ENCODE measurements around the gene PCDH15. TPM values are rescaled to one million over a fixed set of nuclear protein-coding genes. Genes with fewer than 3 reads are reported as not detected.

PCDH15 gene
- polyA plus RNA-seq, 1 donor: 1.0 TPM

- no peak for DNase-seq
Observed at GRCh38 chr10:54363390-54363789, 437.6 kb downstream of the PCDH15 start.

GRCh38 chr10:54342058-54342457 is 459.0 kb downstream of the PCDH15 start:
- DNase-seq: no peak

GRCh38 chr10:54335296-54335695 is 465.7 kb downstream of the PCDH15 start:
- no peak for DNase-seq

DNA sequence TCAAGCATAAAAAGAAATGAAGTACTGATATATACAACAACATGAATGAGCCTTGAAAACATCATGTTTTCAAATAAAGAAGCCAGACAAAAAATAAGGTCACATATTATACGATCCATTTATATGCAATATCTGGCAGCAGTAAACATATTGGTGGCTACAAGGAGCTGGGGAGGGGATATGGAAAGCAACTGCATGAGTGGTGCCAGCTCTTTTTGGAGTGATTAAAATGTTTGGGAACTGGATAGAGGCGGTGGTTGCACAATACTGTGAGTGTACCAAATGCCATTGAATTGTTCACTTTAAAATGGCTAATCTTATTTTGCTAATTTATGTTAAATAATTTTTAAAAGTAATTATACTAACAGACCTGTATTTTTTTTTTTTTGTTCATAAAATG is 481.7 kb downstream of the PCDH15 start:
- no peak for DNase-seq

- DNase-seq: no peak
Observed at GRCh38 chr10:54318470-54318869, 482.6 kb downstream of the PCDH15 start.

- DNase-seq: no peak
Observed at GRCh38 chr10:54314430-54314829, 486.6 kb downstream of the PCDH15 start.

GRCh38 chr10:54284526-54285193 is 516.4 kb downstream of the PCDH15 start:
- DNase-seq: no peak

- no peak for DNase-seq
Observed at GRCh38 chr10:54282012-54282411, 519.0 kb downstream of the PCDH15 start.

- DNase-seq: no peak
Observed at GRCh38 chr10:54266395-54266794, 534.6 kb downstream of the PCDH15 start.

GRCh38 chr10:54262726-54263125 is 538.3 kb downstream of the PCDH15 start:
- DNase-seq: no peak

DNA sequence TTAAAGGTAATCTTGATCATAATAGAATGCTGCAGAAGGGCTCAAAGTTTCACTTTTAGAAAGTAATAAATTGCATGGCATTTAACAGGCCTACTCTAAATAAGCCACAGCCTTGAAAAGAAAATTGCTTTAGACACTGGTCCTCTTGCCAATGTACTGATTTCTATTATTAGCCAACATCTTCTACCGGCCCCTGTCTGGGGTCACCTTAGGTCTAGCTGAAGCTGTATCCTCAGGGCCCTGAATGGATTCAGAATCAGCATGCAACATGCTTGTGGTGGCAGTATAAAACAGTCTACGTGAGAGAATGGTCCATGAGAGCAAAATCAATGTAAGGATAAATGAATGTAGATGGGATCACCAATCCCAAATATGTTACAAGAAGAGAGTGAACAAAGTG is 541.9 kb downstream of the PCDH15 start:
- no peak for DNase-seq

DNA sequence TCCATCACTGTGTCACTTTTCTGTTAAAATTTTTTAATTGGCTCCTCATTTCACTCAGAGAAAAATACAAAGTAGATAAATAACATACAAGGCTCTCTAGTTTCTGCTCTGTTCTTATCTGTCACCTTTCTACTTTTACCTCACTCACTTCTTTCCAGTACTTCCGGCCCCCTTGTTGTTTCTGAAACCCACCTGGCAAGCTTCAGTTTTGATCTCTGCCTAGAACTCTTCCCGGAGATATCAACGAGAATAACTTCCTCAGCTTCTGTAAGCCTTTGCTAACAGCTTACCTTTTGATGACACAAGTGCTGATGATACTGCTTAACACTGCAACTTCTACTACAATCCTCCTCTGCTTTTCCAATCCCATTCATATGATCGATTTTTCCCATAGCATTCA is 566.2 kb downstream of the PCDH15 start:
- DNase-seq: no peak

DNA sequence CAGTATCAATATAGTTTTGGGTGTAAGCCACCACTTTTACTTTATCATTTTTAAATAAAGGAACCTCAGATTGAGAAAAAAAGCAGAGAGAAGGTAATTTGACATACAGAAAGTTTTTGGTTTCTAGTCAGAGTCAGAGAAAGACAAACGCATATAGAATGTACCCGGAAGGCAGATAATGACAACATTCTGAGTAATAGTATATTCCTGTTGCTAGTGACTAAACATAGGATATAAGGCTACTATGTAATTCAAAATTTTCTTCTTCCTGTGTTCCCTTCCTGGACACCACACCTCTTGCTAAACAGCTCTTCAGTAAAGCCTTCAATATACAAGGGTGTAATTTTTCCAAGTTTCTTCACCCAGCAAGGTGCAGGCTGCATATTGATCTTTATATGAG is 597.6 kb downstream of the PCDH15 start:
- no peak for DNase-seq

DNA sequence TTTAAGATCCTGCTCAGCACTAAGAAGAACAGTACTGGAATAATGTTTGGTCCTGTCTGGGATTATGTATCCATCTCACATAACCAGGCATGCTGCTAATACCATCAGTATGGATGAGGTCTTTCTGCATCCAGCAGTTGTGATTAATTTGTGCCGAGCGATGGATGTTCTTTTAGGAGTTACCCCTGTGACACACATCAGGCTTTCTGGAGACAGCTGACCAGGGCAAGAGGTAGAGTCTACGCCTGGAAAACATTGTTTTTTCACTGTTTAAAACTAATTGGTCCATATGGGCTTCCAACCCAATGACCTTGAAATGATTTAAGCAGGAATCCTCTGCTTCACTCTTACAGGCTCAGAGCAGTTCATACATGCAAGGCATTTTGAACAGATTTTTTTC is 603.0 kb downstream of the PCDH15 start:
- no peak for DNase-seq

DNA sequence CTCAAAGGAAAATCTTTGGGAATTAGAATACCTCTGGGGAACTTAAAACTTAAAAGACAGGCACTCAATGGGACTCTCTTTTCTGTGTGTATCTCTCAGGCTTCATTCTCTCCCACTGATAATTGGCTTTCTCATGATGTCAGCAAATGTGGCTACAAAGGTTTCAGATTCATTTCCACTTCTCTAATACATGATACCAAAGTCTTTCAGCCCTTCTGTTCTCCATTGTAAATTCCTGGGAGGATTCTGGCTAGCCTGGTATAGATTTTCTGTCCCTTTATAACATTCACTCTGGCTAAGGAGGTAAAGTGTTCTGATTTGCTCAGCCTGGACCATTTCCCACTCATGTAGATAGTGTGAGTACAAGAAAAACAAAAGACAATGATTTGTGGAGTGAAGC is 606.2 kb downstream of the PCDH15 start:
- DNase-seq: no peak

- no peak for DNase-seq
Observed at GRCh38 chr10:54159924-54160323, 641.1 kb downstream of the PCDH15 start.

DNA sequence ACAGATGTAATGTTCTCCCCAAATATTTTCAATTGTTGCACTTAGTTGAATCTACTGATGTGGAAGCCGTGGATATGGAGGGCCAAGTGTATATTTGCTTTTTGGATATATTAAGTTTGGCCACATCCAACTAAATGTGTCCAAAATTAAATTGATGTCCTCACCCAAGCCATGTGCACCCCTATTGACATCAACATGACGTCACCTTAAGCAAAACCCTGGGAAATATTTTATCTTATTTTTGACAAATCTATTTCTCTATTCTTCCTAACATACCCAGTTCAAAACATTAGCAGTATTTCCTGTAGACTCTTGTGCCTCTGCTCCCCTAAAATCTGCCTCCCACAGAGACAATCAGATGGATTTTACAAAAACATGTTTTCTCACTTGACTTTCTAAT is 652.5 kb downstream of the PCDH15 start:
- no peak for DNase-seq

DNA sequence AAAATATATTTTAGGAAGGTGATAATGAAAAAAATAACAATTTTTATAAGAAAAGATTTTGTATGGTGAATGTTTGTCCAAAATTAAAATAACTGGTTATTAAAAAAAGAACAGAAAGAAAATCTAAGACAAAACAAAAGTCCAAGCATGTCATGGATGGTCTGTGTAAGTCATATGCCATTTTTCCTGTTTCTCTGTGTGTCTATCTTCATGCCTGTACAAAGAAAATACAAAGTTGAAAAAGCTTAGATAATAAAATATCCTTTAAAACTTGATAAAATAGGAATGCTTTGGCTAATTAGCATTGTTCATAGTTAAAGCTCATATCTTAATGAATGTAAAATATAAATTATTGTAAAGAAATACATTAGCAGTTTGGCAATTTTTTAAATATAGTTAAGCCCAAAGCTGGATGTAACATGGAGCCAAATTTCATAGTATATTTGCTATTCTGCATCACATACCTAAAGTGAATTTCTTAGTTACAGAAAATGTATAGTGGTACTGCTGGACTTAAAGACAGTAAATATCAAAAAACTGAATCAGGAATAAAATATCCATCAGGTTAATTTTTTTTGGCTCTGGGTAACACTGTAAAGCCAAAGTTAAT is 661.1 kb downstream of the PCDH15 start:
- no peak for DNase-seq

- DNase-seq: no peak
Observed at GRCh38 chr10:54137396-54137795, 663.6 kb downstream of the PCDH15 start.

DNA sequence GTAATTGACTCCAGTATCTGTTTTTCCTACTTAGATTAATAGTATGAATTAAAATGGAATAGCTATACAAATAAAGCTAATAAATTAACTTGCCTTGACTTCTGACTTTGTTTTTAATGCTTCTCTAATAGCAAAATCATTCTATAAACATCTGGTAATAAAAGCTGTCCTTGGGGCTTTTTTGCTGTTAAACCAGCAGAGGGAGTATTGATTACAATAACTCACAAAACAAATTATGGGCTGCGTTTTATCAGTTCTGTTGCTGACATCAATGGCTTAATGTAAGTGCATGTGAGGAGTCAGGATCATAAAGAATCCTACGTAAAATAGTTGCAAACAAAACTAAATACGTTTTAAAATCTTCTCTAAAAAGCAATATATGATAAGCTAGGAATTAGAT is 667.8 kb downstream of the PCDH15 start:
- DNase-seq: no peak

DNA sequence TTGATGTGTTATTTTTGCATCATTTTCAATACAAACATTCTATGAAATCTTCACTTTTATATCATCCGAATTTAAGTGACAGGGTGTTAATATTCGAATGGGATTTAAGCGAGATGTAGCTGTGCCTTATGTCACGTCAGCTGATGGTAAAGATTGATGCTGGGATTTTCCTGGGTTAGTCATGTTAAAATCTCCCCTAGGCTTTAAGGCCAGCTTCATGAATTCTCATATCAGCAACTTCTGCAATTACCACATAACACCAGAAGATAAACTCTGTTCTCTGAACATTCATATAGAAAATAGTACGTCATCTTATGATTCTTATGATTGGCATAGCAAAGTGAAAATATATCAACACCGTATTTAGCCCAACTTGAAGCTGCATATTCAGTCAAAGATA is 669.2 kb downstream of the PCDH15 start:
- DNase-seq: no peak

DNA sequence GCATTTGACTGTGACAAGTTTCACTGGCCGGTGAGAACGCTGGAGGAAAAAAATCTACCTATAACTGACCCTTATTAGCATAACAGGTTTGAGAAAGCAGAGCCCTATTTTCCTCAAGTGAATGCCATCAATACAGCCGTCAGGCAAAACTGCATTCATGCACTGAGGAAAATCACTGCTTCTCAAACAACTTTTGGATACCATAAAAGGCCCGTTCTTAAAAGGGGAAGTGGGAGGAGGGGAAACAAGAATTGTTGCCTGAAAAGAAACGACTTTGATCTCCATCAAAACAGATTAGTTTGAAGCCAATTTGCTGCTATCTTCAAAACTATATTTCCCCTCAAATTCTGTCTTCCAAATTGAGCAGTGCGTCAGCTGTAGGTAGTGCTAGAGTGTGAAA is 670.6 kb downstream of the PCDH15 start:
- DNase-seq: no peak

DNA sequence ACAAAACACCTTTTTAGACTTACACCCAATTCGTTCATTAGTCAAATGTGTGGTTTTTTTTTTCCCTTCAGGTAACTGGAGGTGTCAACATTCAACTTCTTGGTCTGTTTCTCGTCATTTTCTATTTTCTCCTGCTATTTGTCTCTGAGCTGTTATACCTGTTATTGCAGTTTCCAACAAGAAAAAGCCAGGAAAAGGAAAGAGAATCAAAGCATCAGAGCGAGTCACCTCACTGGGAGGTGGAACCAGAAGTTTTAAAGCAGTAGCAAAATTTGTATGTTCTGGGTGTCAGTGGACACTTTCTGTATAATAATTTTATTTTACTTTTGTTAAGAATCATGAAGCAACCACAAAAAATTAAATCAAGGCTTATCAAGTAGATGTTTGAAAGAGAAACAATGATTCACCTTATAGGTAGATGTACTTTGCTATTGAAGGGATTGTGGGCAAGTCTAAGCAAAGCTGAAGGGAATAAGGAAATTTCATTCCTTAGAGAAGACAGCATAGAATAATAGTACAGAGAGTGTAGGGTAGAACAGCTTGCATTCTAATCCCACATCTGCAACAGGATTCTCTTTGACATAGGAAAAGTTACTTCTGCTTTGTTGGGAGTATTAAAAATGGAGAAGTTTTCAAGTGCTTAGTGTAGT is 675.8 kb downstream of the PCDH15 start:
- no peak for DNase-seq

DNA sequence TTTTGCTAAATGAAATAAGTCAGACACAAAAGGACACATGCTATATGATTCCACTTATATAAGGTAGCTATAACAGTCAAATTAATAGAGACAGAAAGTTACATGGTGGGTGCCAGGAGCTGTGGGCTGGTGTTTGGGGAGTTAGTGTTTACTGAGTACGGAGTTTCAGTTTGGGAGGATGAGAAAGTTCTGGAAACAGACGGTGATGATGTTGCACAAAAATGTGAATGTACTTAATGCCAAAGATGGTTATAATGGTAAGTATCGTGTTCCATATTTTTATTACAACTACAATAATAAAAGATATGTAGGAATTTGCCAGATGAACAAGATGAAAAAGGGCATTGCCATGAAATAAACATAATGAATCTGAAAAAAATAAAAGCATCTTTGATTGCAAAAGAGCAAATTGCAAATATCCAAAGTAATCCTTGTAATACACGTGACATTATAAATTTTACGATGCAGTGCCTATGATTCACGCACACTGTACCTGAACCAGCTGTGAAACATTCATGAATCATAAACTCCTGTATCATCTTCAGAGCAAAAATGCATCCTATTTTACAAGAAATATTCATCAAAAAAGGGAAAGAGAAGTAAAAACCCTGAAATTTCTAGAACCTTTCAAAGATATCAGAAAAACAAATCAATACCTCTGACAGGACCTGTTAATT is 676.7 kb downstream of the PCDH15 start:
- DNase-seq: no peak

Measured in hindlimb muscle (tissue), 1 donor.